Neutrophil (primary cell): Measurements from ENCODE around the gene DGKG.

Experiments used
- H3K27ac ChIP-seq: fragments of 200-600 bp; sonication (generic); 2 replicates; pipeline ENCODE4 v1.5.1; 2016; ENCODE audit warnings: mild to moderate bottlenecking, moderate library complexity
- H3K27me3 ChIP-seq: fragments of 200-600 bp; sonication (generic); 2 replicates; pipeline ENCODE4 v1.6.0; 2016; ENCODE audit warnings: mild to moderate bottlenecking
- H3K36me3 ChIP-seq: fragments of 200-600 bp; sonication (generic); 2 replicates; pipeline ENCODE4 v1.5.1; 2017
- H3K4me1 ChIP-seq, 2 experiments: fragments of 200-600 bp in 1 of 2; sonication (generic) in 1 of 2; 1 replicate in 1 of 2; 2 replicates in 1 of 2; pipeline versions ENCODE4 v1.5.1 to v1.6.1; 2013 to 2016; ENCODE audit warnings: low read depth in 1 of 2, low read length in 1 of 2, mild to moderate bottlenecking in 1 of 2, moderate library complexity in 1 of 2; ENCODE audit not compliant: control insufficient read depth in 1 of 2, insufficient read depth in 1 of 2
- H3K4me3 ChIP-seq, 2 experiments: fragments of 200-600 bp in 1 of 2; sonication (generic) in 1 of 2; 1 replicate in 1 of 2; 2 replicates in 1 of 2; pipeline ENCODE4 v1.5.1; 2013 to 2016; ENCODE audit warnings: low read depth in 1 of 2, low read length in 1 of 2, mild to moderate bottlenecking in 1 of 2, moderate library complexity in 1 of 2
- H3K9me3 ChIP-seq: fragments of 200-600 bp; sonication (generic); 2 replicates; pipeline ENCODE4 v1.5.1; 2016
- TF ChIP-seq, protein P1 (sequence below): fragments of 200-600 bp; sonication (generic); IDR thresholded peaks from 2 replicates; pipeline ENCODE4 v1.5.1; 2016; ENCODE audit warnings: antibody characterized with exemption

DGKG gene

DNA sequence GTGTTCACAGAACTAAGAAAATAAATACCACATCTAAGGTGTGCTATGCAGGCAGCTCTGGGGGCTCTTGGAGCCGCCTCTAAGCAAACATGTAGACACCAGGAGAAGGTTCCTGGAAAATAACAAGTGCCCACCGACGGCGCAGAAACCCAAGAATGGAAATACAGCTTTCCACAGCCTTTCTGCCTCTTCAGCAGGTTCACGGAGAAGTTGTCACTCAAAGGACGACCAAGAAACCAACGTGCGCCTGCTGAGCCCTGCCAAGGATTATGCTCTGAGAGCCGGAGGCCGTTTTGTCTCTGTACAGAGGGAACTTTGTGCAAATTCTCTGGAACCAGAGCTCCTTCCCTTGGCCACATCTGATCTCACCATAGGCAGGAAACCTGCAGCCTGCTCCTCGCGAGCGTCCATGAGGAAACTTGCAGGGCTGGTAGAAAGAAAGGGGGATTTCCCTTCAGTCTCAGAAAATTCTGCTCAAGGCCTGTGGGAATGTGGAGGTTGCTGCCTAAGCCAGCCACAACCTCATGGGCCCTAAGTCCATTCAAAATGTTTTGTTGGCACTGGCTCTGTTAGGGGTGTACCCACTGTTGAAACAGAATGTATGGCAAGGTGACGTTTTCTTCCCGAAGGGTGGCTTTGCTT lies 212.6 kb downstream of the DGKG start:
- TF ChIP-seq, protein P1, sequence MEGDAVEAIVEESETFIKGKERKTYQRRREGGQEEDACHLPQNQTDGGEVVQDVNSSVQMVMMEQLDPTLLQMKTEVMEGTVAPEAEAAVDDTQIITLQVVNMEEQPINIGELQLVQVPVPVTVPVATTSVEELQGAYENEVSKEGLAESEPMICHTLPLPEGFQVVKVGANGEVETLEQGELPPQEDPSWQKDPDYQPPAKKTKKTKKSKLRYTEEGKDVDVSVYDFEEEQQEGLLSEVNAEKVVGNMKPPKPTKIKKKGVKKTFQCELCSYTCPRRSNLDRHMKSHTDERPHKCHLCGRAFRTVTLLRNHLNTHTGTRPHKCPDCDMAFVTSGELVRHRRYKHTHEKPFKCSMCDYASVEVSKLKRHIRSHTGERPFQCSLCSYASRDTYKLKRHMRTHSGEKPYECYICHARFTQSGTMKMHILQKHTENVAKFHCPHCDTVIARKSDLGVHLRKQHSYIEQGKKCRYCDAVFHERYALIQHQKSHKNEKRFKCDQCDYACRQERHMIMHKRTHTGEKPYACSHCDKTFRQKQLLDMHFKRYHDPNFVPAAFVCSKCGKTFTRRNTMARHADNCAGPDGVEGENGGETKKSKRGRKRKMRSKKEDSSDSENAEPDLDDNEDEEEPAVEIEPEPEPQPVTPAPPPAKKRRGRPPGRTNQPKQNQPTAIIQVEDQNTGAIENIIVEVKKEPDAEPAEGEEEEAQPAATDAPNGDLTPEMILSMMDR: no peak
- Histone ChIP-seq H3K36me3 (peaks cover 17% of the 10 kb centered on the region), H3K27ac (no peak overlapping the region), H3K9me3 (no peaks in the 10 kb centered on the region), H3K4me1 (peaks cover 57 to 67% of the 10 kb centered on the region in 2 experiments), H3K27me3 (no peaks in the 10 kb centered on the region), H3K4me3 (no peak overlapping the region)

DNA sequence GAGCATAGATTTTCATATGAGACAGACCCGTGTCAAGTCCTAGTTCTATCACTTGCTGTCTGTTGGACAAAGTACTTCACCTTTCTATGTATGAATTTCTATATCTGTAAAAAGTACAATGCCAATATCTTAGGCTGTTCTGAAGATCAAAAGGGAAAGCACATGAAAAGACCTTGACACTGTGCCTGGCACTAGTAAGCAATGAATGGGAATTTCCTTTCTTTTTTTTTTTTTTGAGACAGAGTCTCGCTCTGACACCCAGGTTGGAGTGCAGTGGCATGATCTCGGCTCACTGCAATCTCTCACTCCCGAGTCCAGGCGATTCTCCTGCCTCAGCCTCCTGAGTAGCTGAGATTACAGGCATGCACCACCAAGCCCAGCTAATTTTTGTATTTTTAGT lies 217.8 kb downstream of the DGKG start:
- Histone ChIP-seq H3K27me3 (no peaks in the 10 kb centered on the region), H3K4me3 (no peak overlapping the region), H3K36me3 (peaks cover 15% of the 10 kb centered on the region), H3K27ac (no peak overlapping the region), H3K9me3 (no peaks in the 10 kb centered on the region), H3K4me1 (peaks cover 14 to 21% of the 10 kb centered on the region in 2 experiments)
- TF ChIP-seq, protein P1: no peak

DNA sequence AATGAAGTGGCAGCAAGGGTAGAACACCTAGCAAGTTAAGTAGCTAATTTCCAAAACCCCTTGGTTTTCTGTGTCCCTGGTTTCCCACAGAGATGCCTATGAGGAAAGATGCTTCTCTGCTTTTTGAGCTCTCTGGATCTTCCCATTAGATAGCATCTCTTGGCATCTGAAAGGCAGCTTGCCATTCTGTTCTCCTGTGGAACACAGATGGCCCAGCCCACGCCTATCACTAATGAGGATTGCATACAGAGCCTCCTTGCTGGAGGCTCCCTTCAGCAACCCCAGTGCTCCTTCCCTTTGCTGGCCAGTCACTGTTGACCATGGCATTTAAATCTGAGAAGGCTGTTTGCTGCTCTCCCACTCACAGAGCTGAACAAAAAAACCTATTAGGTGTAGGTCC lies 218.8 kb downstream of the DGKG start:
- no peaks in the 10 kb centered on the region for H3K9me3 ChIP-seq
- H3K4me3 ChIP-seq: no peak overlapping the region
- H3K4me1 ChIP-seq: peaks cover 9 to 14% of the 10 kb centered on the region in 2 experiments
- H3K27me3 ChIP-seq: no peaks in the 10 kb centered on the region
- TF ChIP-seq, protein P1: no peak
- no peak overlapping the region for H3K27ac ChIP-seq
- peaks cover 11% of the 10 kb centered on the region for H3K36me3 ChIP-seq

DNA sequence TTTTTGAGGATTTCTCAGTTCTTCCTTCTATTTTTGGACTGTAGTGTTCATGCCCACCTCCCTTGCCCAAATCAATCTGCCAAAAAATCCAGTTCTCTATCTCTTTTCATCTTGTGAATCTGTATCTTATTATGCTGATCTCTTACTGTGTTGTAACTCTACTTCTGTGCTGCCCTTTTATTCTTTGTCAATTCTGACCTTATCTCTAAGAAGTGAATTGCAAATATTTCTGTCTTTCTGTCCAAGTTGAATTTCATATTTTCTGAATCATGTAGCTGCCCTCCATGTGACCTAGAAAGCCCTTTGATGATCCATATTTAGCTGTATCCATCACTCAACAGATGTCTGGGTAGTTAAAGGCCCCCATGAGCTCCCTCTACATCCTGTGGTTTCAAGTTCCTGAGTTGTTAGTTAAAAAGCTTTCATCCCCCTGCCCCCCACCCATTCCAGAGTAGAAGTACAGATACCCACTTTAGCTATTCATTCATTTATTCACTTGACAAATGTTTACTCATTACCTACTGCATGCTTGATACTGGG lies 219.6 kb downstream of the DGKG start:
- peaks cover 4% of the 10 kb centered on the region for H3K36me3 ChIP-seq

DNA sequence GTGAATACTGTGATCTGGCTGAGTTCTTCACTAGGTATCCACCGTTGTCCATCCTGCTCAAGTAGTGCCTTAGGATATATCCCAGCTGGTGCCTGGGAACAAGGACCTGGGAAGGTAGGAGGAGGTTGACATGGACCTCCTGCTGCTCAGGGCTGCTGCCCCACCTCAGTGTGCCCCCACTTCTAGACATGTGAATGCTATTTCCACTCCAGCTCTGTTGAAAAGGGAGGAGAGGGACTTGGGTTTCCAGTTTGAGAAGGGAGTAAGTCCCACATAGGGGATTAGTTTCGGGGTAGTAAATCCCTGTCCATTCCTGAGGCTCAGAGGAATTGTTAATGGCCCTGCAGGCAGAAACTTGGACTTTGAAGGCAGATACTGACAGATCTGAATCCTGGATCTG lies 220.2 kb downstream of the DGKG start:
- Histone ChIP-seq H3K27me3 (no peaks in the 10 kb centered on the region), H3K9me3 (no peaks in the 10 kb centered on the region), H3K36me3 (peaks cover 4% of the 10 kb centered on the region), H3K27ac (no peak overlapping the region), H3K4me1 (peaks cover 5 to 6% of the 10 kb centered on the region in 2 experiments), H3K4me3 (no peak overlapping the region)
- TF ChIP-seq, protein P1: no peak

More for the DNA sequence above, 219.6 kb downstream of the DGKG start:
- peaks cover 9 to 13% of the 10 kb centered on the region in 2 experiments for H3K4me1 ChIP-seq
- H3K4me3 ChIP-seq: no peak overlapping the region
- TF ChIP-seq, protein P1: no peak
- no peak overlapping the region for H3K27ac ChIP-seq
- no peaks in the 10 kb centered on the region for H3K9me3 ChIP-seq
- H3K27me3 ChIP-seq: no peaks in the 10 kb centered on the region
